Progenitor cell of endocrine pancreas (in vitro differentiated cells): Measurements from ENCODE around the gene STAU1. TPM values are rescaled to one million over a fixed set of nuclear protein-coding genes. Genes with fewer than 3 reads are reported as not detected.
A peak's percentile ranks its signal among the peaks of the same experiment; 100 is the strongest.

Experiments used
- DNase-seq: peaks from one replicate; pipeline ENCODE4 v3.0.0; 2021; ENCODE audit warnings: low spot score; ENCODE audit not compliant: unreplicated experiment
- H3K27ac Mint-ChIP-seq: 2 replicates; pipeline ENCODE4 v1.8.0; 2021; ENCODE audit warnings: mild to moderate bottlenecking, moderate library complexity, mixed read lengths
- H3K27me3 Mint-ChIP-seq: 2 replicates; pipeline ENCODE4 v1.8.0; 2021; ENCODE audit warnings: mixed read lengths
- H3K36me3 Mint-ChIP-seq: 2 replicates; pipeline ENCODE4 v1.8.0; 2022; ENCODE audit warnings: mixed read lengths; ENCODE audit not compliant: insufficient read depth
- H3K4me1 Mint-ChIP-seq: 2 replicates; pipeline ENCODE4 v1.8.0; 2021; ENCODE audit warnings: low read depth, mixed read lengths
- H3K4me3 Mint-ChIP-seq: 2 replicates; pipeline ENCODE4 v1.8.0; 2021; ENCODE audit warnings: low read depth, mild to moderate bottlenecking, moderate library complexity, mixed read lengths
- H3K9me3 Mint-ChIP-seq: 2 replicates; pipeline ENCODE4 v1.8.0; 2021; ENCODE audit warnings: low read depth, mixed read lengths
- CTCF ChIP-seq: fragments of 200-600 bp; sonication (generic); IDR thresholded peaks from one replicate; pipeline ENCODE4 v1.5.0; 2021; ENCODE audit warnings: antibody characterized with exemption, mild to moderate bottlenecking; ENCODE audit not compliant: unreplicated experiment
- total RNA-seq: library from RNA; stranded (reverse); gene quantifications from 2 replicates; pipeline ENCODE4 v1.2.1, GENCODE V29; 2021

The STAU1 gene
- total RNA-seq, 1 donor from 2014 or later, result 93.9 TPM

GRCh38 chr20:49078310-49078709 lies 109.8 kb downstream of the STAU1 start:
- TF ChIP-seq CTCF, result no peak
- Mint-ChIP-seq H3K27me3 (no peaks in the 10 kb centered on the region), H3K4me1 (no peaks in the 10 kb centered on the region), H3K36me3 (peaks cover 20% of the 10 kb centered on the region), H3K9me3 (no peaks in the 10 kb centered on the region), H3K4me3 (no peak overlapping the region), H3K27ac (no peak overlapping the region)
- DNase-seq, result no peak

GRCh38 chr20:49074521-49074920 lies 113.6 kb downstream of the STAU1 start:
- Mint-ChIP-seq H3K4me1 (no peaks in the 10 kb centered on the region), H3K36me3 (peaks cover 17% of the 10 kb centered on the region), H3K27ac (peak overlapping the region; percentile 6), H3K4me3 (no peak overlapping the region), H3K27me3 (no peaks in the 10 kb centered on the region), H3K9me3 (no peaks in the 10 kb centered on the region)
- TF ChIP-seq CTCF, result no peak
- no peak for DNase-seq

Other genes starting within 250 kb of the STAU1 start
- gene CSE1L, start 142.0 kb downstream of the STAU1 start, total RNA-seq, result 99.9 and 100 TPM in 2 replicates
- 41.7 and 46.0 TPM in 2 replicates for gene DDX27, start 31.1 kb upstream of the STAU1 start, total RNA-seq
- 10.0 and 10.7 TPM in 2 replicates for gene ZNFX1, start 89.7 kb upstream of the STAU1 start, total RNA-seq